Uterus (tissue), 4 donors: ENCODE measurements around the gene SESTD1. TPM values are rescaled to one million over a fixed set of nuclear protein-coding genes. Genes with fewer than 3 reads are reported as not detected.

Experiments
- DNase-seq, 2 donors: peaks; one replicate each; pipeline ENCODE4 v3.0.0-alpha.2; 2019 to 2020
- H3K27ac ChIP-seq, 2 donors: fragments of 200-600 bp; sonication (generic); 1 replicate in 1 of 2; 2 replicates in 1 of 2; pipeline ENCODE4 v1.5.1; 2016 to 2018
- H3K27me3 ChIP-seq, 2 donors: fragments of 200-600 bp; sonication (generic); one replicate each; pipeline ENCODE4 v1.5.1; 2018 to 2019; ENCODE audit warnings: control low read depth in 1 of 2
- H3K36me3 ChIP-seq, 2 donors: fragments of 200-600 bp; sonication (generic); one replicate each; pipeline ENCODE4 v1.5.1; 2019; ENCODE audit warnings: control low read depth in 1 of 2
- H3K4me1 ChIP-seq, 2 donors: fragments of 200-600 bp; sonication (generic); one replicate each; pipeline ENCODE4 v1.5.1; 2018 to 2019; ENCODE audit warnings: control low read depth in 1 of 2
- H3K4me3 ChIP-seq, 2 donors: fragments of 200-600 bp; sonication (generic); 1 replicate in 1 of 2; 2 replicates in 1 of 2; pipeline ENCODE4 v1.5.1; 2018 to 2019; ENCODE audit warnings: mild to moderate bottlenecking in 1 of 2
- H3K9me3 ChIP-seq, 2 donors: fragments of 200-600 bp; sonication (generic); one replicate each; pipeline ENCODE4 v1.5.1; 2019; ENCODE audit warnings: control low read depth in 1 of 2
- CTCF ChIP-seq, 4 experiments: fragments of 200-600 bp in 2 of 4; fragments of 450-650 bp in 2 of 4; sonication (generic) in 2 of 4; IDR thresholded peaks; one replicate each; pipeline ENCODE4 v1.5.1; 2016 to 2019; ENCODE audit warnings: antibody characterized with exemption in 4 of 4, mild to moderate bottlenecking in 2 of 4, moderate library complexity in 1 of 4
- POLR2A ChIP-seq, 2 donors: fragments of 450-650 bp; IDR thresholded peaks; one replicate each; pipeline ENCODE4 v1.6.1; 2016; ENCODE audit warnings: antibody characterized with exemption in 2 of 2, mild to moderate bottlenecking in 1 of 2, moderate library complexity in 1 of 2
- intact Hi-C: fragments of 100-400 bp; cut with DNase I; formaldehyde crosslinking; loops from one replicate; pipeline ENCODE4 v1.15.1; 2023; ENCODE audit warnings: low total_unique reads
- total RNA-seq, 4 donors: library from RNA; depleted of rRNA in 3 of 4; stranded (reverse); fragments of >200 nt in 3 of 4; gene quantifications; one replicate each; pipeline versions ENCODE4 v1.1.0 to v1.2.4, GENCODE V29; 2014 to 2023
- donor health status: DM: yes; HTN: yes; CAD: no.

SESTD1 gene
- total RNA-seq, 4 donors from 2014 or later, result 5.6 to 64.7 (median 32.8) TPM

- no peak for DNase-seq
- no peaks in the 10 kb centered on the region for H3K4me1 ChIP-seq
- H3K4me3 ChIP-seq, result no peak overlapping the region
- H3K27me3 ChIP-seq, result no peaks in the 10 kb centered on the region
- no peak overlapping the region for H3K27ac ChIP-seq
- H3K36me3 ChIP-seq, result no peaks in the 10 kb centered on the region
- H3K9me3 ChIP-seq, result no peaks in the 10 kb centered on the region
- no peak for TF ChIP-seq CTCF (IDR thresholded peaks at IDR 0.05)
- intact Hi-C loops, result no loop called here
Observed at GRCh38 chr2:179172894-179173293, 91.7 kb downstream of the SESTD1 start.

GRCh38 chr2:179171371-179171770 is 93.3 kb downstream of the SESTD1 start:
- Histone ChIP-seq H3K9me3 (no peaks in the 10 kb centered on the region), H3K27me3 (no peaks in the 10 kb centered on the region), H3K27ac (no peak overlapping the region), H3K4me1 (no peaks in the 10 kb centered on the region), H3K36me3 (no peaks in the 10 kb centered on the region), H3K4me3 (no peak overlapping the region)
- no peak for DNase-seq
- intact Hi-C loops, result no loop called here
- TF ChIP-seq CTCF (IDR thresholded peaks at IDR 0.05) (no peak), POLR2A (IDR thresholded peaks at IDR 0.05) (no peak)

GRCh38 chr2:179170901-179171300 is 93.7 kb downstream of the SESTD1 start:
- TF ChIP-seq POLR2A (IDR thresholded peaks at IDR 0.05), result no peak
- TF ChIP-seq CTCF (IDR thresholded peaks at IDR 0.05), result no peak

GRCh38 chr2:179165356-179166000 is 99.2 kb downstream of the SESTD1 start:
- Histone ChIP-seq H3K36me3 (no peaks in the 10 kb centered on the region), H3K4me1 (no peaks in the 10 kb centered on the region), H3K27me3 (no peaks in the 10 kb centered on the region), H3K9me3 (no peaks in the 10 kb centered on the region), H3K4me3 (no peak overlapping the region), H3K27ac (no peak overlapping the region)
- intact Hi-C loops, result no loop called here
- DNase-seq, result no peak
- TF ChIP-seq POLR2A (IDR thresholded peaks at IDR 0.05) (no peak), CTCF (IDR thresholded peaks at IDR 0.05) (no peak)

More at GRCh38 chr2:179170901-179171300, 93.7 kb downstream of the SESTD1 start:
- Histone ChIP-seq H3K27me3 (no peaks in the 10 kb centered on the region), H3K4me3 (no peak overlapping the region), H3K4me1 (no peaks in the 10 kb centered on the region), H3K9me3 (no peaks in the 10 kb centered on the region), H3K36me3 (no peaks in the 10 kb centered on the region), H3K27ac (no peak overlapping the region)
- DNase-seq, result no peak
- intact Hi-C loops, result no loop called here

GRCh38 chr2:179141206-179141605 is 123.4 kb downstream of the SESTD1 start:
- intact Hi-C loops, result no loop called here
- H3K27ac ChIP-seq, result no peak overlapping the region
- H3K4me3 ChIP-seq, result no peak overlapping the region
- TF ChIP-seq CTCF (IDR thresholded peaks at IDR 0.05), result no peak
- no peak for TF ChIP-seq POLR2A (IDR thresholded peaks at IDR 0.05)
- no peak for DNase-seq
- H3K4me1 ChIP-seq, result no peaks in the 10 kb centered on the region
- H3K36me3 ChIP-seq, result no peaks in the 10 kb centered on the region
- no peaks in the 10 kb centered on the region for H3K27me3 ChIP-seq
- H3K9me3 ChIP-seq, result no peaks in the 10 kb centered on the region
